Dendritic cell treated with granulocyte-macrophage colony-stimulating factor and Interleukin-4, amounts not matched to agents 40 ng/mL and 50 ng/mL, for 4 days (primary cell): ENCODE measurements around the gene BID.

Source experiments
- H3K27ac Mint-ChIP-seq: one replicate; pipeline ENCODE4 v1.8.0; 2022; ENCODE audit warnings: mild to moderate bottlenecking, mixed read lengths
- H3K27me3 Mint-ChIP-seq: one replicate; pipeline ENCODE4 v1.8.0; 2022; ENCODE audit warnings: mild to moderate bottlenecking, mixed read lengths
- H3K36me3 Mint-ChIP-seq: one replicate; pipeline ENCODE4 v1.8.0; 2022; ENCODE audit warnings: low read depth, mixed read lengths
- H3K4me1 Mint-ChIP-seq: one replicate; pipeline ENCODE4 v1.8.0; 2022; ENCODE audit warnings: low read depth, mixed read lengths
- H3K4me3 Mint-ChIP-seq: one replicate; pipeline ENCODE4 v1.8.0; 2022; ENCODE audit warnings: mild to moderate bottlenecking, moderate library complexity, mixed read lengths
- H3K9me3 Mint-ChIP-seq: one replicate; pipeline ENCODE4 v1.8.0; 2022; ENCODE audit warnings: mixed read lengths
- intact Hi-C: fragments of 100-400 bp; cut with micrococcal nuclease; formaldehyde crosslinking; loops from one replicate; pipeline ENCODE4 v1.15.0; 2022

Gene BID

GRCh38 chr22:17754233-17754925 is 19.9 kb downstream of the BID start:
- Mint-ChIP-seq H3K27ac (peak overlapping the region; percentile 78), H3K4me3 (peak overlapping the region; percentile 27), H3K9me3 (no peaks in the 10 kb centered on the region), H3K4me1 (peaks cover 75% of the 10 kb centered on the region), H3K27me3 (no peaks in the 10 kb centered on the region), H3K36me3 (peaks cover 68% of the 10 kb centered on the region)
- intact Hi-C loops, result no loop called here

DNA sequence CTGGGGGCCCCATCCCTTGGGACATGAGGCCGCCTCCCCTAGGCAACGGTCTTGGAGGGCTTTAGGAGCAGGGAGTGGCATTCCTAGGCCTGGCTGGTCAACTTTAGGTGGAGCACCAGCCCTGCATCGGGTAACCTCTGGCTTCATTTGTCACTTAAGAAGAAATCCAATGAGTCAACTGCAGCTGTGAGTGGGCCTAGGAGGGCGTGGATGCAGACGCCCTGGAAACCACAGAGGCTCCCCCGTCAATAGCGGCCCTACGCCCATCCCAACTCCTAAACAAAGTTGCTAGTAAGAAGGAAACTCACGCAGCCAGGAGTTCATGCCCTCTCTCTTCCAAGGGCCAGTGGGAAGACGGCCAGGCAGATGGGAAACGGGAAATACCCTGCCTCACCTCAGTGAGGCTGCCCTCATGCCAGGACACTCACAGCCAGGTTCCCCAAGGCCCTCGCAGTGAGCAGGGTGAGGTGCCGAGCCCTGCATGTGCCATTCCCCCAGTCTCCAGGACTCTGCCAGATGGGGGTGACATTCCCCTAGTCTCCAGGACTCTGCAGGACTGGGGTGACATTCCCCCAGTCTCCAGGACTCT is 20.8 kb downstream of the BID start:
- no peaks in the 10 kb centered on the region for H3K27me3 Mint-ChIP-seq
- peaks cover 74% of the 10 kb centered on the region for H3K36me3 Mint-ChIP-seq
- H3K27ac Mint-ChIP-seq, result peak overlapping the region; percentile 78
- peaks cover 72% of the 10 kb centered on the region for H3K4me1 Mint-ChIP-seq
- H3K4me3 Mint-ChIP-seq, result no peak overlapping the region
- intact Hi-C loops, result loop anchor here (2.0 kb wide), 1 partner anchor 27 kb away; no protein-coding TSS in a partner anchor
- no peaks in the 10 kb centered on the region for H3K9me3 Mint-ChIP-seq

GRCh38 chr22:17751596-17751995 is 22.7 kb downstream of the BID start:
- no peaks in the 10 kb centered on the region for H3K9me3 Mint-ChIP-seq

DNA sequence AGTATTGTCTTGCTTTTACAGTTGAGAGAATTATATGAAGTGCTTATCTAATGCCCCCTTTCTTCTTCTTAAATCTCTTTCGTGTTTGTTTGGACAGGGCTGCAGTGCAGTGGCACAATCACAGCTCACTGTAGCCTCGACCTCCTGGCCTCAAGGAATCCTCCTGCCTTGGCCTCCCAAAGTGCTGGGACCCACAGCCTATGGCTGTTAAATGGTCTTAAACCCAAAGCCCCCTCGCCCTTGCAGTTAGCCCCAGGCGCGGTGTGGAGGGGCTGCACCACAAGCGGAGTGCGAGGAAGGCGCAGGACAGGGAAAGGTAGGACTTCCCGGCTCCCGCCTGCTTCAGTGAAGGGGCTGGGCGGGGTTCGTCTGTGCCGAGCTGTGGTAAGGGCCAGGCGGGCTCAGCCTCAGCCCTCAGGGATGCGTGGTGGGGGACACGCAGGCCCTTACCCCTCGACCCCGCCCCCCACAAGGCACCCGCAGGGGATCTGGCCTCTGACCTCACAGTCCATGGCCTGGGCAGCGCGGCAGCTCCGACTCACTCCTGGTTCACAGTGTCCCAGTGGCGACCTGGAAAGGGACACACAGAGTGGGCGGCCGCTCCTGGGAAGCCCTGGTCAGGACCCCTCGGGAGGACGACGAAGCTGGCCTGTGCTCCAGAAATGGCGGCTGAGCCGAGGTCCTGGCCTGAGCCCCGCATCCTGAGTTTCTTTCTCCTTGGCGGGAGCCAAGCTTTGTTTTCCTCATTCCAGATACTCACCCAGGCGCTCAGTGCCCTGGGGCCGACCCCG is 24.5 kb downstream of the BID start:
- peak overlapping the region; percentile 61 for H3K27ac Mint-ChIP-seq
- no peaks in the 10 kb centered on the region for H3K9me3 Mint-ChIP-seq
- no peaks in the 10 kb centered on the region for H3K27me3 Mint-ChIP-seq
- no peak overlapping the region for H3K4me3 Mint-ChIP-seq
- H3K36me3 Mint-ChIP-seq, result peaks cover 76% of the 10 kb centered on the region
- H3K4me1 Mint-ChIP-seq, result peaks cover 46% of the 10 kb centered on the region
- intact Hi-C loops, result no loop called here

More at GRCh38 chr22:17751596-17751995, 22.7 kb downstream of the BID start:
- peak overlapping the region; percentile 78 for H3K27ac Mint-ChIP-seq
- intact Hi-C loops, result no loop called here
- no peaks in the 10 kb centered on the region for H3K27me3 Mint-ChIP-seq
- H3K36me3 Mint-ChIP-seq, result peaks cover 81% of the 10 kb centered on the region
- H3K4me1 Mint-ChIP-seq, result peaks cover 56% of the 10 kb centered on the region
- no peak overlapping the region for H3K4me3 Mint-ChIP-seq

- Mint-ChIP-seq H3K9me3 (no peaks in the 10 kb centered on the region), H3K4me1 (peaks cover 35% of the 10 kb centered on the region), H3K27me3 (no peaks in the 10 kb centered on the region), H3K4me3 (no peak overlapping the region), H3K36me3 (peaks cover 76% of the 10 kb centered on the region), H3K27ac (no peak overlapping the region)
- intact Hi-C loops, result no loop called here
These were observed 25.5 kb downstream of the BID start for GRCh38 chr22:17748555-17749353.

- Mint-ChIP-seq H3K4me1 (peaks cover 21% of the 10 kb centered on the region), H3K36me3 (peaks cover 87% of the 10 kb centered on the region), H3K27me3 (no peaks in the 10 kb centered on the region), H3K4me3 (no peak overlapping the region), H3K9me3 (no peaks in the 10 kb centered on the region), H3K27ac (peak overlapping the region; percentile 53)
- intact Hi-C loops, result no loop called here
These were observed 27.4 kb downstream of the BID start for GRCh38 chr22:17746916-17747315.

DNA sequence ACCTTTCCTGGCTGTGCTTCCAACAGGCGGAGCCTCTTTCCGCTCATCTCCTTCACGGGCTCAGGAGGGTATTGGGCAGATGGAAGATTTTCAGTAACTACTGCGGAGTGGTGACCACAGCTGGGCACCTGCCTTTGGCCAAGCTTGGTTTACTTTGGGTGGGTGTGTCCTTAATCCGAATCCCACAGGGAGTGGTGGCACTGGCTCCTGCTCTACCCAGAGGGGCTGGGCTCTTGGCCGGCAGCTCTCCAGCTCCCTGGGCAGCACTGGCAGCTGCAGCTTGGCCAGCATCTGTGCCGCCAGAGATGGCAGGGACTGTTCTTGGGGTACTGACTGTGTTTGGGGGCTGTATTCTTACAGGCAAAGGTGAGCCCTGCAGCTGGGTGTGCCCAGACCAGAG is 29.8 kb downstream of the BID start:
- Mint-ChIP-seq H3K27me3 (no peaks in the 10 kb centered on the region), H3K9me3 (no peaks in the 10 kb centered on the region), H3K4me1 (peaks cover 5% of the 10 kb centered on the region), H3K4me3 (no peak overlapping the region), H3K36me3 (peaks cover 95% of the 10 kb centered on the region), H3K27ac (no peak overlapping the region)
- intact Hi-C loops, result loop anchor here (5.0 kb wide), 1 partner anchor 333 kb away; the partner anchor contains the start of gene PEX26

- Mint-ChIP-seq H3K27me3 (no peaks in the 10 kb centered on the region), H3K36me3 (peaks cover 95% of the 10 kb centered on the region), H3K4me1 (peaks cover 3% of the 10 kb centered on the region), H3K4me3 (no peak overlapping the region), H3K9me3 (no peaks in the 10 kb centered on the region), H3K27ac (no peak overlapping the region)
- intact Hi-C loops, result loop anchor here (5.0 kb wide), 1 partner anchor 333 kb away; the partner anchor contains the start of gene PEX26
These were observed 30.4 kb downstream of the BID start for GRCh38 chr22:17743661-17744411.

DNA sequence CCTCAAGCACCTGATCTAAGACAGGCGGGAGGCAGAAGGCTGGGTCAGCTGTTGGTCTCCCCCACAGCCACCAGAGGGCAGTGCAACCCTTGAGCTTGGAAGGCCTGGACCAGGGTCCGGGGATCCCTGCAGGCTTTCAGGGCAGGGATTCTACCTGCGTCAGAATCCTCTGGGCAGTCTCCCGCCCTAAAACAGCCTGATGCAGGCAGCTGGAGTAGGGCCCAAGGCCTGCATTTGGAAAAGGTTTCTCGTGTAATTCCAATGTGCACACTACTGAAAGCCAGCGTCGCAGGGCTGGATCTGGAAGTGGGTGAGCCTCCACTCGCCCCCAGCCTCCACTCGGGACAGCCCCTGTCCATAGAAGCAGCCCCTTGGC is 31.8 kb downstream of the BID start:
- Mint-ChIP-seq H3K4me3 (no peak overlapping the region), H3K9me3 (no peaks in the 10 kb centered on the region), H3K4me1 (peaks cover 3% of the 10 kb centered on the region), H3K36me3 (peaks cover 95% of the 10 kb centered on the region), H3K27ac (peak overlapping the region; percentile 13), H3K27me3 (no peaks in the 10 kb centered on the region)
- intact Hi-C loops, result loop anchor here (5.0 kb wide), 1 partner anchor 335 kb away; the partner anchor contains the start of gene PEX26

DNA sequence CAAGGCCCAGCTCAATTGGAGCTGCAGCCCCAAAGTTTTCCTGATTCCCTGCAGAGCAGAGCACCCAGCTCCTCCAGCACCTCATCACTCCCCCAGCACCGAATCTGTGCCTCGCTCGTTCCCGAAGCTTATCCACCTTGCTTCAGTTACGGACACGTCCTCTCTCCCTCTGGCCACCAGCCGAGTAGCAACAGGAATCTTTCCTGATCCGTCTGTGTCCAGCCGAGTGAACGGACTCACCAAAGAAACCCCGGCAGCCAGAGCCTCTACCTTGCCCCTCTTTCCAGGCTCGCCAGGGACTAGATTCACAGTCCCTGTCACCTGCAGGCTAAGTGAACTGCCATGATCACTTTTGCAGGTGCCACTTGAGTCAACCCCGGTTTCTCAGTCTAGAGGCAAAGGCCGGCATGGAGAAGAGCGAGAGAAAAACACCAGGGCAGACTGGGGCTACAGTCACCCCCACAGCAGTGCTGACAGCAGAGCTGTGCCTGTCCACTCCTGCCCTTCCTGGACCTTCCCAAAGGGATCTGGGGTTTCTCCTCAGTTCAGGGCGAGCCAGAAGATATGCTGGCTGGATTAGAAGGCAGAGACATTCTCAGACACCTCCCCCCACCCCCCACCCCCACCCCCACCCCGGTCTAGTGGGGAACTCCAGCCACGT is 32.3 kb downstream of the BID start:
- intact Hi-C loops, result loop anchor here (5.0 kb wide), 1 partner anchor 335 kb away; the partner anchor contains the start of gene PEX26
- Mint-ChIP-seq H3K27me3 (no peaks in the 10 kb centered on the region), H3K27ac (no peak overlapping the region), H3K36me3 (peaks cover 95% of the 10 kb centered on the region), H3K9me3 (no peaks in the 10 kb centered on the region), H3K4me1 (peaks cover 3% of the 10 kb centered on the region), H3K4me3 (no peak overlapping the region)

DNA sequence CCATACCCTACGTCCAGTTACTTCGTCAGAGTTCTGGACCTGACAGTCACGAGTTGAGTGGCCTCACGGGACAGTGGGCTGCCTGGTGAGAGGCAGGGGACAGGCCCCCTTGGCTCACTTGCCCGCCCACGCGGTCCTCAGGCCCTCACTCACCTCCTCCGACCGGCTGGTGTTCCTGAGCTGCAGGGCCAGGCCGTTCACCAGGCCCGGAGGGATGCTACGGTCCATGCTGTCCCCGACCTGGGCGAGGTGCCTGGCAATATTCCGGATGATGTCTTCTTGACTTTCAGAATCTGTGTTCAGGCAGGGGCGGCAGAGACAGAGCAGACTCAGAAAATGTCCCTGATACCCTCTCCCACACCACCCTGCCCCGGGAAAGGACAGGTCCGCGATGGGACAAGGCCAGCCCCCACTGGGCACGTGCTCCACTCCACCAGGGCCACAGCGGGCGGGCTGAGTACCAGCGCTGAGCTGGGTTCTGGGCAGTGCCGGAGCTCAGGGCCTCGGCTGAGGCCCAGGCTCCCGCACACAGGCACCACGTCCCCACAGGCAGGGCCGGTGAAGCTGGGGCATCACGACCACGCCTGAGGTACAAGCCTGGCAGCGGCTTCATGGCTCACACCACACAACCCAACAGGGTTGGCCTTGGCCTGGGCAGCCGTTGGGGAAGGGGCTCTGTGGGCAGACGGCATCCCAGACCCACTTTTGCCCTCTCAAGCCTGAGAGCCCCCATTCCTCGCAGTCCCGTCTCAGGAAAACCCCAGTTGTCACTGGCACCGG is 34.9 kb downstream of the BID start:
- Mint-ChIP-seq H3K27me3 (no peaks in the 10 kb centered on the region), H3K36me3 (peaks cover 100% of the 10 kb centered on the region), H3K9me3 (no peaks in the 10 kb centered on the region), H3K4me1 (no peaks in the 10 kb centered on the region), H3K27ac (no peak overlapping the region), H3K4me3 (no peak overlapping the region)
- intact Hi-C loops, result no loop called here
